Hindlimb muscle (tissue), 1 donor: ENCODE results near the gene RND3. TPM values are rescaled to one million over a fixed set of nuclear protein-coding genes. Genes with fewer than 3 reads are reported as not detected.
A peak's percentile ranks its signal among the peaks of the same experiment; 100 is the strongest.

Experiments
- DNase-seq: peaks from one replicate; pipeline ENCODE4 v3.0.0-alpha.2; 2013
- polyA plus RNA-seq: library from polyadenylated mRNA; unstranded; fragments of 120-200 nt; gene quantifications from one replicate; pipeline ENCODE4 v1.2.1, GENCODE V29; 2013; ENCODE audit not compliant: insufficient read length

RND3 gene
- polyA plus RNA-seq, 1 donor = 32.5 TPM

GRCh38 chr2:150475479-150476250 is 11.8 kb downstream of the RND3 start:
- no peak for DNase-seq

GRCh38 chr2:150474326-150475074 is 13.0 kb downstream of the RND3 start:
- no peak for DNase-seq

- DNase-seq = no peak
Observed at GRCh38 chr2:150473767-150474166, 13.7 kb downstream of the RND3 start.

- DNase-seq = no peak
Observed at GRCh38 chr2:150472511-150472899, 15.0 kb downstream of the RND3 start.

GRCh38 chr2:150471813-150472510 is 15.5 kb downstream of the RND3 start:
- no peak for DNase-seq

- no peak for DNase-seq
Observed at GRCh38 chr2:150470435-150470834, 17.0 kb downstream of the RND3 start.

- DNase-seq = no peak
Observed at GRCh38 chr2:150469706-150470274, 17.7 kb downstream of the RND3 start.

- DNase-seq = no peak
Observed at GRCh38 chr2:150468350-150468960, 19.0 kb downstream of the RND3 start.

GRCh38 chr2:150467621-150467963 is 19.9 kb downstream of the RND3 start:
- no peak for DNase-seq

GRCh38 chr2:150466741-150467620 is 20.5 kb downstream of the RND3 start:
- no peak for DNase-seq

- no peak for DNase-seq
Observed at GRCh38 chr2:150465703-150466569, 21.5 kb downstream of the RND3 start.

GRCh38 chr2:150464986-150465385 is 22.5 kb downstream of the RND3 start:
- no peak for DNase-seq

GRCh38 chr2:150464270-150464669 is 23.2 kb downstream of the RND3 start:
- no peak for DNase-seq

GRCh38 chr2:150462770-150463169 is 24.7 kb downstream of the RND3 start:
- DNase-seq = no peak

- DNase-seq = no peak
Observed at GRCh38 chr2:150459281-150459680, 28.2 kb downstream of the RND3 start.

- DNase-seq = no peak
Observed at GRCh38 chr2:150450765-150451164, 36.7 kb downstream of the RND3 start.

GRCh38 chr2:150449856-150450255 is 37.6 kb downstream of the RND3 start:
- DNase-seq = no peak

- DNase-seq = no peak
Observed at GRCh38 chr2:150445398-150445797, 42.1 kb downstream of the RND3 start.

GRCh38 chr2:150442484-150442883 is 45.0 kb downstream of the RND3 start:
- no peak for DNase-seq

- DNase-seq = peak; percentile 68
Observed at GRCh38 chr2:150441784-150442183, 45.7 kb downstream of the RND3 start.

- no peak for DNase-seq
Observed at GRCh38 chr2:150441226-150441625, 46.2 kb downstream of the RND3 start.
